ENCODE measurements around the gene ZNF205.
A peak's percentile ranks its signal among the peaks of the same experiment; 100 is the strongest.
"Not testable (repeated sequence)": the region's sequence is repeated elsewhere in the genome, so short reads cannot be mapped to it uniquely, and the experiment has no call there.

Gene ZNF205

DNA sequence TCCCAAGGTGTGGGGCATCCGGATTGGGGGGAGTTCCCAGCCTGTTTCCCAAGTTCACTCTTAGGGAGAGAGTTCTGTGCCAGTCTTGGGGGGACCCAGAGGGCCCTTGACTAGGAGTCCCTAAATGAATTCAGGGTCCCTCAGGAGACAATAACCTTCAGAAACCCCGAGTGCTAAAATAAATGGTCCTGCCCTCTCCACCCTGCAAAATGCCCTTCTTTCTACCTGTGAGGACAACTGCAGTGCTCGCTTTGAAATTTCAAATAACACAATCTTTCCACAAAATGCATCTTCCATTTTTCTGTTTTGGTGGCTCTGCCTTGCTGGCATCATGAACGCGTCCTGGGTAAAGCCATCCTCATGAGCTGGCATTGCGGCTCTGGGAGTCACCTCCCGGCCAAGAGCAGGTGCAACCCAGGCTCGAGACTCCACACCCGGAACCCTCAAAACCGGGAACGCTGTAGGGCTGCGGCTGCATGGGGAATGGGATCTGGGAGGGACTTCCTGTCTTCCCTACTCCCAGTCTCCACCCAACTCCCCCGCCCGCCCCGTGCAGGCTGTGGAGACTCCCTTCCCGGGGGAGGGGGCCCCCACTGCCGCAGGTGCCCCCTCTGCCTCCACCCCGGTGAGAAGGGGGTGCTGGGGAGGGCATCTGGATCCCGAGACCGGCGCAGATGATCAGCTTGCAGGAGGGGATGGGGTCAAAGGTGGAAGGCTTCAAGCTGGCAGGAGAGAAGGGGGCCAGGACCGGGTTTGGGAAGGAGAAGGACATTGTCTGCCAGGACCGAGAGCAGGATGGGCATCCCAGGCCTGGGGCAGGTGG is at the start of gene ZNF205:
TSS of gene ZNF205 (plus strand) at position 529 of the 823 bp plus-strand sequence. CDS start 845 bp downstream, outside the sequence.
- no peak for TF ChIP-seq GATA1 (IDR thresholded peaks at IDR 0.05; ENCODE audit: low read depth, low read length)
- TF ChIP-seq POLR2A (IDR thresholded peaks at IDR 0.05; ENCODE audit: low read length): no peak
- DNase-seq: peak; percentile 29 to 39

DNA sequence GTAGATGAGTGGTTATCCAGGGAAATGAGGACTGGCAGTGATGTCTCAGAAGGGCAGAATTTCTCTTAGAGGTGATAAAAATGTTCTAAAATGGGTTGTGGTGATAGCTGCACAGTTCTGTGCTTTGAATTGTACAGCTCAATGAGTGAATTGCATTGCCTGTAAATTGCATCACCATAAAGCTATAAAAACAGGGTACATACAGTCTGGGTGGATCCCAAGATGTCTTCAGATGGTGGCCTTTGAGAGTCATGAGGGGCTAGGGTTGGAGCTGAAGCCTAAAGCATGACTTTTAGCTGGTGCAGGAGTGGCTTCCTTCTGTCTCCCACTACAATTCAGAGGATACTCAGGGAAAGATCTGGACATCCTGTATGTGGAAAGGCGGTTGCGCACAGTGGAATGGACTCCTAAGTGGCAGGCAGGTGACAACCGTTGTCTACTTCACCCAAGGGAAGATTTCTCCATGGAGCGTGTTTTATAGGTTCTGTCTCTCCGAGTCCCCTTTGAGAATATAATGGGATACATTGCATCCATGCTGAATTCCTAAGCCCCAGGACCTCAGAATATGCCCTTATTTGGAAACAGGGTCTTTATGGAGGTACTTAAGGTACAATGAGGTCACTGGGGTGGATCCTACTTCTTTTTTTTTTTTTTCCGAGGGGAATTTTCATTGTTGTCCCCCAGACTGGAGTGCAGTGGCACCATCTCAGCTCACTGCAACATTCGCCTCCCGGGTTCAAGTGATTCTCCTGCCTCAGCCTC is 48.6 kb upstream of the ZNF205 start:
- TF ChIP-seq POLR2A (IDR thresholded peaks at IDR 0.05; ENCODE audit: low read length): no peak
- TF ChIP-seq GATA1 (IDR thresholded peaks at IDR 0.05; ENCODE audit: low read depth, low read length): no peak

DNA sequence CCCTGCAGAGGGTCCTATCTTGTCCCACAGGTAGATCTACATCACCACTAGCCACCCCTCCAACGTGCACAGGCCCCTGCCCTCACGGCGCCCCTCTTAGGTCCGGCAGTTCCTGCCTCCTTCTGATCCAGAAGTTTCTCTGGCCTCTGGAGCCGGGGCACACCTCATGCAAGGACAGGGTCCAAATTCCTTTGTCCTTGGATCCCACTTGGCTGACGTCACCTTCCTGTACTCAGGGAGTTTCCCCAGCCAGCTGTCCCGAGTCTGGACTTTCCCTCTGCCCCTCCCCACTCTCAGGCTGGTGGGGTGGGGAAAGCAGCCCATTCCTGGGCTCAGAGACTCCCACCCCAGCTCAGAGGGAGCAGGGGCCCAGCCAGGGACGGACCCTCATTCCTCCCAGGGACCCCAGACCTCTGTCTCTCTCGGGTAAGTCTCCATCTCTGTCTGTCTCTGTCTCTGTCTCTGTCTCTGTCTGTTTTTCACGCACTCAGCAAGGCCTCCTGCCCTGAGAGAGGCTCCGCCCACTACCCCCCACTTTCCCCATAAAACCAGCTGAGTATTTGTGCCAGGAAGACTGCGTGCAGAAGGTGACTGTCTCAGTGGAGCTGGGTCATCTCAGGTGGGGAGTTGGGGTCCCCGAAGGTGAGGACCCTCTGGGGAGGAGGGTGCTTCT is 47.2 kb upstream of the ZNF205 start, which contains the start of gene IL32:
TSS of gene IL32 (plus strand) at position 572 of the 673 bp plus-strand sequence. CDS start 172 bp downstream, outside the sequence.
- no peak for DNase-seq
- TF ChIP-seq GATA1 (IDR thresholded peaks at IDR 0.05; ENCODE audit: low read depth, low read length): no peak

More for the DNA sequence above, 48.6 kb upstream of the ZNF205 start:
- peak in 1 of 2 experiments; percentile 53 for DNase-seq

DNA sequence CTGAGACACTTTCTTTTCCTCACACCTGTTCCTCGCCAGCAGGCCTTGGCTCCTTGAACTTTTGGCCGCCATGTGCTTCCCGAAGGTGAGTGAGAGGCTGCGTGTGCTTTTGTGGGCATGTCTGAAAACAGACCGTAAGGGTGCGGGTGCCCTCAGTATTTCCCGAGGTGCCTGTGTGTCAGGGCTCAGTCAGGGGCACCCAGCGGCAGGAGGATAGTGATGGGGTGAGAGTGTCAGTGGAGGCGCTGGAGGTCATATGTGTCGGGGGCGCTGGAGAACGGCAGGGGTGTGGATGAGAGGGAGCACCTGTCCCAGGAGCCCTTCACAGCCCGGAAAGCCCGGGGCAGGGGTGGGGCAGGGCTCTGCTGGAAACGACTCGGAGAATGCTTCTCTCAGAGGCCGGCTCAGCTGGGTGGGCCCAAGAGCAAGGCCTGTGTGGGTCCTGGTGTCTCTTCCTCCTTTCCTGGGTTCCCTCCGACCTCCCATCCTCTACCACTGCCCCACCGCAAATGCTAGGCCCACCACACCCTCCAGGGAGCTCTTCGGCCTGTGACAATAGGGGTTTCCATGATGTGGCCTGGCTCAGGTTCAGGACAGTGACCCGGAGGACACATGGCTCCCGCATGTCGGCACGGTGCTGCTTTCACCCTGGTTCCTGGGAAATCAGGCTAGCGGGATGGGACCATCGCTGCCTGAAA is 46.5 kb upstream of the ZNF205 start:
- DNase-seq: no peak
- TF ChIP-seq GATA1 (IDR thresholded peaks at IDR 0.05; ENCODE audit: low read depth, low read length): no peak
- TF ChIP-seq POLR2A (IDR thresholded peaks at IDR 0.05; ENCODE audit: low read length): no peak

DNA sequence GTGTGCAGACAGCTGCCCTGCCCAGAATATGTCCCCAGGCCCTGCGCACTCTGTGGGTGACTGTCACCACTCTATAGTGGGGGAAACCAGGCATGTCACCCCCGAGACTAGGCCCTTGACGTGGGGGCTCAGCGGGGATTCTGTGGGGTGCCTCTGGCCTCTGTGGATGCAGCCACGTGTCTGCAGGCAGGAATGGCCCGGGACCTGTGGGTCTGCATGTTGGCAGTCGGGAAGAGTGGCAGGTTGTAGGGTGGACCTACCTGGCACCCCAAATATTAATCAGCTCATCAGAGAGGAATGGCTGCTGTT is 46.0 kb upstream of the ZNF205 start:
- no peak for DNase-seq
- TF ChIP-seq GATA1 (IDR thresholded peaks at IDR 0.05; ENCODE audit: low read depth, low read length) (no peak), POLR2A (IDR thresholded peaks at IDR 0.05; ENCODE audit: low read length) (no peak)

DNA sequence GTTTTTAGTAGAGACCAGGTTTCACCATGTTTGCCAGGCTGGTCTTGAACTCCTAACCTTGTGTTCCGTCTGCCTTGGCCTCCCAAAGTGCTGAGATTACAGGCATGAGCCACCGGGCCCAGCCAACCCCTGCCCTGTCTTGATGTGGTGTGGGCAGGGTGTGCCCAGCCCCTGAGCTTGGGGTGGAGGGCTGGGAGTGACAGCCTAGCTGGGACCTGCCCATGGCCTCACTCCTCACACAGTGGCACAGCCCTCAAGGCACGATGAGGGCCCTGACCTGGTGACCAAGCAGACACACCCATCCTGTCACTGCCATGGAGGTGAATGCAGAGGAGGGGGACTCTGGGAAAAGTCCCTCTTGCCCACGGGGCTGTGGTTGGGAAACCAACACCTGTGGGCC is 43.9 kb upstream of the ZNF205 start:
- DNase-seq: no peak
- TF ChIP-seq GATA1 (IDR thresholded peaks at IDR 0.05; ENCODE audit: low read depth, low read length) (no peak), POLR2A (IDR thresholded peaks at IDR 0.05; ENCODE audit: low read length) (no peak)

DNA sequence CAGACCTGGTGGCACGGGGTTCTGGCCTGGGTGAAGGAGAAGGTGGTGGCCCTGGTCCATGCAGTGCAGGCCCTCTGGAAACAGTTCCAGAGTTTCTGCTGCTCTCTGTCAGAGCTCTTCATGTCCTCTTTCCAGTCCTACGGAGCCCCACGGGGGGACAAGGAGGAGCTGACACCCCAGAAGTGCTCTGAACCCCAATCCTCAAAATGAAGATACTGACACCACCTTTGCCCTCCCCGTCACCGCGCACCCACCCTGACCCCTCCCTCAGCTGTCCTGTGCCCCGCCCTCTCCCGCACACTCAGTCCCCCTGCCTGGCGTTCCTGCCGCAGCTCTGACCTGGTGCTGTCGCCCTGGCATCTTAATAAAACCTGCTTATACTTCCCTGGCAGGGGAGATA is 43.2 kb upstream of the ZNF205 start:
- not testable (repeated sequence) for DNase-seq

DNA sequence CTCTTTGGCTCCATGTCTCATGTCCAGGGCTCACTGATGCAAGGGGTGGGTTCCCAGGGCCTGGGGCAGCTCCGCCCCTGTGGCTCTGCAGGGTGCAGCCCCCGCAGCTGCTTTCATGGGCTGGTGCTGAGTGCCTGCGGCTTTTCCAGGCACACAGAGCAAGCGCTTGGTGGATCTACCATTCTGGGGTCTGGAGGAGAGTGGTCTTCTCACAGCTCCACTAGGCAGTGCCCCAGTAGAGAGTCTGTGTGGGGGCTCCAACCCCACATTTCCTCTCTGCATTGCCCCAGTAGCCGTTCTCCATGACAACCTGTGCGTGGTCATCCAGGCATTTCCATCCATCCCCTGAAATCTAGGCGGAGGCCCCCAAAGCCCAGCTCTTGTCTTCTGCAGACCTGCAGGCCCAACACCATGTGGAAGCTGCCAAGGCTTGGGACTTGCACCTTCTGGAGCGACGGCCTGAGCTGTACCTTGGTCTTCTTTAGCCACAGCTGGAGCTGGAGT is 41.7 kb upstream of the ZNF205 start:
- TF ChIP-seq POLR2A (IDR thresholded peaks at IDR 0.05; ENCODE audit: low read length): no peak
- no peak for TF ChIP-seq GATA1 (IDR thresholded peaks at IDR 0.05; ENCODE audit: low read depth, low read length)
- DNase-seq: no peak

DNA sequence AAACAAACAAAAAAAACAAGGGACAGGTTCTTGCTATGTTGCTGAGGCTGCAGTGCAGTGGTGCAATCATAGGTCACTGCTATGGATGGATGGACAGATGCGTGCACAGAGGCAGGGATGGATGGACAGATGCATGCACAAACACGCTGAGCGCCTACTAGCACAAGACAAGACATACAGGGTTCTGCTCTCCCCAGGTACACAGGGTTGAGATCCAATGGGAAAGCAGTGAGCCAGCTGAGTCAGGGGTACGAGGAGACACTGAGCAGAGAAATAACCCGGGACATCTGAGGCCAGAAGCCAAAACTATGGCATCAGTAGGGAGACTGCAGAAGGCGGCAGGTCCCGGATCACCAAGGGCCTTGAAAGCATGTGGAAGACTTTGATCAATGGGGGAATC is 40.7 kb upstream of the ZNF205 start:
- DNase-seq: no peak
- TF ChIP-seq GATA1 (IDR thresholded peaks at IDR 0.05; ENCODE audit: low read depth, low read length): no peak
- no peak for TF ChIP-seq POLR2A (IDR thresholded peaks at IDR 0.05; ENCODE audit: low read length)

DNA sequence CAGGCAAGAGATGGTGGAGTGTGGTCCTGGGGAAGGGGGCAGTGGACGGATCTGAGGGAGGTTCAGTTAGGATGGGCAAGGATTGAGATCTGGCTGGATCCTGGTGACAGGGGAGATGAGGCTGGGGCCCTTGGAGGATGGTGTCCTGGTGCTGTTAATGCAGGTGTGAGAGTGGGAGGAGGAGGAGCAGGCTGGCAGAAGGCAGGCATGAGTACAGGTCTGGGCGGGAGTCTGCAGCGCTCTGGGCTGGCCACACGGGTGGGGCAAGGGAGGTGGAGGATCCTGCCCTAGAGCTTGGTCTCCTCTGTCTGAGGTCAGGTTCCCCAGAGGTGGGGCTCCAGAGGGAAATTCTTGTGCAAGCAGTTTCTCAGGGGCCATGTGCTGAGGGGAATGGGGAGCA is 40.2 kb upstream of the ZNF205 start:
- DNase-seq: not testable (repeated sequence)

DNA sequence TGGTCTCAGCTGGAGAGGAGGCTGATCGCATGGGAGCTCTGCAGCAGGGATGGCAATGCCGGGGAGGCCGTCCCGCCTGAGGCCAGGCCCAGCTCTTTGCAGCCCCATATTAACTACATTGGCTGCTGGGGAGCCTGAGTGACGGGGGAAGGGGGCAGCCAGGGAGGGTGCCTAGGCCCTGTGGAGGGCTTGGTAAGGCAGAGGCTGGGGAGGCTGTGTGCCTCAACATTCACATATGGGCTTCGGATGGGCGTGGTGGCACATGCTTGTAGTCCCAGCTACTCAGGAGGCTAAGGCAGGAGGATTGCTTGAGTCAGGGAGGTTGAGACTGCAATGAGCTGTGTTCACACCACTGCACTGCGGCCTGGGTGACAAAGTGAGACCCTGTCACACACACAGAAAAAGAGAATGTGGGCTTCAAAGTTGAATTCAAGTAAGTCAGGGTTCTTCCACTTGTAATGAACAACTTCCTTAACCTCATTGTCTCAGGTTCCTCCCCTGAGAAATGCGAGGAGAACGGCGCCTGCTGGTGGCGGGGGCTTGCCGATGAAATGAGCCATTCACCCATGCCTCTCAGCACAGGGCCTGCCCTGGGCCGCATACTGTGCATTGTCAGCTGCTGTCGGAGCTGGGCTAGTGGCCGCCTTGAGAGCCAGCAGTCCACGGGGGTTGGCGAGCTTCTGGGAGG is 39.7 kb upstream of the ZNF205 start:
- DNase-seq: not testable (repeated sequence)

DNA sequence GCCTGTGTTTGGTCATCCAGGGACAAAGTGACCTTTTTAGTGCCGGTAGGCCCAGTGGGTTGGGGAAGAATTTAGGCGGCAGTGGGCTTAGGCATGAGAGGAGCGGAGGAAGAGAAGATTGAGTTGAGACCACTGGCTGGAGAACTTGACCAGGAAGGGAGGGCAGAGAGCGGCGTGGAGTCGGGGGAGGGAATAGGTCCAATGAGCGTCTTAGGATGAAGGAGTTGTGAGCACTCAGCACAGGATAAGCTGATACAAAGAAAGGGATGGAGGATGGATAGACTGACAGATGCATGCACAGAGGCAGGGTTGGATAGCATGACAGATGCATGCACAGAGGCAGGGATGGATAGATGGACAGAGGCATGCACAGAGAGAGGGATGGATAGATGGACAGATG is 38.9 kb upstream of the ZNF205 start:
- no peak for TF ChIP-seq POLR2A (IDR thresholded peaks at IDR 0.05; ENCODE audit: low read length)
- no peak for TF ChIP-seq GATA1 (IDR thresholded peaks at IDR 0.05; ENCODE audit: low read depth, low read length)
- DNase-seq: no peak

DNA sequence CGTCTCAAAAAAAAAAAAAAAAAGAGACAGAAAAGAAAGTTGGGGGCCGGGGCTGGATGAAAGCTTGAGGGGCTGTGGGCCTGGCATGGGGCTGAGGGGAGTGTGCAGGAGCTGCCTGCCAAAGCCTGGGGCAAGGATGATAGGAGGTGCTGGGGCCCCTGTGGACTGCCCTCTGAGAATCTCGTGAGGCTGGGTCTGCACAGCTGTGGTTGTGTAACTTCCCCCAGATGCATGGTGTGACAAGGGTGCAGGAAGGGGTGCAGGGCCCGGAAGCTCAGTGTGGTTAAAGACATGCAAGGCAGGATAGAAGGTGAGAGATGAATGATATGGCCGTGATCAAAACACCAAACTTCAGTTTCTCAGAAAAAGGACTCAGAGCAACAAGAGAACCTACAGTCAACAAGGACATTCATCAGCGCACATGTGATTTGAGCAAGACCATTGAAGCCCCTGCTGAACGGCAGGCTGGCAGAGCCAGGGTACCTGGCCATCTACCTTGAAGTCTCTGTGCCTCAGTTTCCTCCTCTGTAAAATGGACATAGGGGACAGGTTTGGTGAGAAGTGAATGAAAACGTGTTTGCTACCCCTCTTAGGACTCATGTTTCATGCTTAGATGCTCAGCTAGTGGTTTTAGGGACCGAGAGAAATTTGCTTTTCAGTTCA is 37.4 kb upstream of the ZNF205 start:
- DNase-seq: no peak

More for the DNA sequence above, 37.4 kb upstream of the ZNF205 start:
- TF ChIP-seq GATA1 (IDR thresholded peaks at IDR 0.05; ENCODE audit: low read depth, low read length): no peak
- TF ChIP-seq POLR2A (IDR thresholded peaks at IDR 0.05; ENCODE audit: low read length): no peak

Data from erythroblast (primary cell).